ENCODE data around the gene PBX3.

PBX3 gene

GRCh38 chr9:125932746-125933455 is 185.7 kb downstream of the PBX3 start:
- no peak for TF ChIP-seq CTCF (conservative IDR thresholded peaks at IDR 0.05; ENCODE audit: control insufficient read depth, insufficient read depth, low read depth, low read length)
- no peak overlapping the region for H3K4me3 ChIP-seq (ENCODE audit: control insufficient read depth, low read depth, low read length)
- no peak for DNase-seq (ENCODE audit: low read depth)

GRCh38 chr9:125942125-125942524 is 195.0 kb downstream of the PBX3 start:
- no peak for TF ChIP-seq CTCF (conservative IDR thresholded peaks at IDR 0.05; ENCODE audit: control insufficient read depth, insufficient read depth, low read depth, low read length)
- DNase-seq (ENCODE audit: low read depth), result peak; percentile 58
- no peak overlapping the region for H3K4me3 ChIP-seq (ENCODE audit: control insufficient read depth, low read depth, low read length)

- H3K4me3 ChIP-seq (ENCODE audit: control insufficient read depth, low read depth, low read length), result no peak overlapping the region
- no peak for DNase-seq (ENCODE audit: low read depth)
- TF ChIP-seq CTCF (conservative IDR thresholded peaks at IDR 0.05; ENCODE audit: control insufficient read depth, insufficient read depth, low read depth, low read length), result no peak
Measured at GRCh38 chr9:125943831-125944230, 196.7 kb downstream of the PBX3 start.

GRCh38 chr9:125946397-125946796 is 199.2 kb downstream of the PBX3 start:
- DNase-seq (ENCODE audit: low read depth), result no peak
- no peak for TF ChIP-seq CTCF (conservative IDR thresholded peaks at IDR 0.05; ENCODE audit: control insufficient read depth, insufficient read depth, low read depth, low read length)
- no peak overlapping the region for H3K4me3 ChIP-seq (ENCODE audit: control insufficient read depth, low read depth, low read length)

GRCh38 chr9:125948887-125949596 is 201.9 kb downstream of the PBX3 start:
- no peak overlapping the region for H3K4me3 ChIP-seq (ENCODE audit: control insufficient read depth, low read depth, low read length)
- no peak for DNase-seq (ENCODE audit: low read depth)
- no peak for TF ChIP-seq CTCF (conservative IDR thresholded peaks at IDR 0.05; ENCODE audit: control insufficient read depth, insufficient read depth, low read depth, low read length)

GRCh38 chr9:125949703-125950460 is 202.7 kb downstream of the PBX3 start:
- no peak for TF ChIP-seq CTCF (conservative IDR thresholded peaks at IDR 0.05; ENCODE audit: control insufficient read depth, insufficient read depth, low read depth, low read length)
- DNase-seq (ENCODE audit: low read depth), result no peak

More at GRCh38 chr9:125949703-125950460, 202.7 kb downstream of the PBX3 start:
- H3K4me3 ChIP-seq (ENCODE audit: control insufficient read depth, low read depth, low read length), result no peak overlapping the region

Measured in fibroblast of mammary gland (primary cell).